Measurements from ENCODE around the gene VWA3A. TPM values are rescaled to one million over a fixed set of nuclear protein-coding genes. Genes with fewer than 3 reads are reported as not detected.

Gene VWA3A
- total and polyA plus RNA-seq, 9 donors = 0.15 to 46.2 (median 1.3) TPM

GRCh38 chr16:22075043-22075757 is 17.1 kb upstream of the VWA3A start:
- TF ChIP-seq EP300 (IDR thresholded peaks at IDR 0.05) (no peak), POLR2A (IDR thresholded peaks at IDR 0.05) (no peak), CTCF (IDR thresholded peaks at IDR 0.05) (no peak)
- Histone ChIP-seq H3K27ac (no peak overlapping the region), H3K4me1 (ENCODE audit: insufficient read depth) (peaks cover 10% of the 10 kb centered on the region), H3K9me3 (no peaks in the 10 kb centered on the region), H3K36me3 (no peaks in the 10 kb centered on the region), H3K4me3 (no peak overlapping the region), H3K27me3 (no peaks in the 10 kb centered on the region)
- WGBS, 3 donors = 95 to 97% (median 95%) methylated on average over 11 of the region's 11 CpGs
- no peak for DNase-seq
- intact Hi-C loops (cut with DNase I) = loop anchor here in 3 of 4 donors (5.0 to 10.0 kb wide), 4 partner anchors 70 to 230 kb away; partner anchors contain the start of genes PDZD9 (in 2 of the 3) and MOSMO (in 1 of the 3)

- Histone ChIP-seq H3K27me3 (no peaks in the 10 kb centered on the region), H3K36me3 (no peaks in the 10 kb centered on the region), H3K4me3 (no peak overlapping the region), H3K9me3 (no peaks in the 10 kb centered on the region), H3K4me1 (ENCODE audit: insufficient read depth) (peaks cover 6% of the 10 kb centered on the region), H3K27ac (no peak overlapping the region)
- WGBS, 3 donors = 91 to 97% (median 96%) methylated on average over 1 of the region's 1 CpG
- intact Hi-C loops (cut with DNase I) = loop anchor here in 3 of 4 donors (2.0 to 10.0 kb wide), 5 partner anchors 71 to 229 kb away; partner anchors contain the start of genes PDZD9 (in 3 of the 3) and MOSMO (in 1 of the 3)
- DNase-seq = no peak
- TF ChIP-seq EP300 (IDR thresholded peaks at IDR 0.05) = no peak
- no peak for TF ChIP-seq POLR2A (IDR thresholded peaks at IDR 0.05)
- TF ChIP-seq CTCF (IDR thresholded peaks at IDR 0.05) = no peak
Observed at GRCh38 chr16:22075776-22076175, 16.6 kb upstream of the VWA3A start.

- Histone ChIP-seq H3K4me3 (no peak overlapping the region), H3K36me3 (no peaks in the 10 kb centered on the region), H3K4me1 (ENCODE audit: insufficient read depth) (peaks cover 3% of the 10 kb centered on the region), H3K9me3 (no peaks in the 10 kb centered on the region), H3K27ac (no peak overlapping the region), H3K27me3 (no peaks in the 10 kb centered on the region)
- 35 to 46% (median 38%) methylated on average over 8 of the region's 8 CpGs for WGBS, 3 donors
- intact Hi-C loops (cut with DNase I) = loop anchor here in 3 of 4 donors (2.0 to 10.0 kb wide), 5 partner anchors 73 to 227 kb away; partner anchors contain the start of genes PDZD9 (in 3 of the 3) and MOSMO (in 1 of the 3)
- TF ChIP-seq CTCF (IDR thresholded peaks at IDR 0.05) (peak; percentile 54 to 61 (median 56)), EP300 (IDR thresholded peaks at IDR 0.05) (no peak)
- peak; percentile 28 to 72 (median 65) for DNase-seq
Observed at GRCh38 chr16:22077700-22078313, 14.5 kb upstream of the VWA3A start.

GRCh38 chr16:22078656-22079055 is 13.7 kb upstream of the VWA3A start:
- Histone ChIP-seq H3K27me3 (no peaks in the 10 kb centered on the region), H3K4me1 (ENCODE audit: insufficient read depth) (peaks cover 3% of the 10 kb centered on the region), H3K9me3 (no peaks in the 10 kb centered on the region), H3K27ac (no peak overlapping the region), H3K4me3 (no peak overlapping the region), H3K36me3 (no peaks in the 10 kb centered on the region)
- intact Hi-C loops (cut with DNase I) = loop anchor here in 3 of 4 donors (5.0 to 10.0 kb wide), 4 partner anchors 74 to 226 kb away; partner anchors contain the start of genes PDZD9 (in 2 of the 3) and MOSMO (in 1 of the 3)
- TF ChIP-seq POLR2A (IDR thresholded peaks at IDR 0.05) (no peak), EP300 (IDR thresholded peaks at IDR 0.05) (no peak), CTCF (IDR thresholded peaks at IDR 0.05) (no peak)
- DNase-seq = no peak
- WGBS, 3 donors = 48 to 69% (median 49%) methylated on average over 1 of the region's 1 CpG
